H1 (cell line): ENCODE measurements around the gene GPBP1. TPM values are rescaled to one million over a fixed set of nuclear protein-coding genes. Genes with fewer than 3 reads are reported as not detected.

Experiments
- CTCF ChIA-PET: fragments of 300-600 bp; sonication (Branson Sonifier 250); formaldehyde crosslinking; loops from one replicate; lab custom pipeline; 2021; ENCODE audit not compliant: partially characterized antibody; lab: Charles Lee
- POLR2A ChIA-PET: fragments of 300-600 bp; sonication (Branson Sonifier 250); formaldehyde crosslinking; loops from one replicate; lab custom pipeline; 2021; ENCODE audit warnings: inconsistent platforms; ENCODE audit not compliant: partially characterized antibody; lab: Charles Lee
- DNase-seq, 2 experiments: peaks; one replicate each; pipeline versions ENCODE4 v3.0.0 to v3.0.0-alpha.2; 2010 to 2022; ENCODE audit warnings: low spot score in 2 of 2, low read depth in 1 of 2, mixed read lengths in 1 of 2
- FAIRE-seq: peaks from 2 replicates; lab custom pipeline; 2011; peaks lifted over from hg19 to GRCh38; lab: Jason Lieb, UNC
- H2AFZ ChIP-seq: 2 replicates; pipeline ENCODE4 v1.8.1; 2012; ENCODE audit warnings: low read length, inconsistent platforms
- H2AK5ac ChIP-seq: 2 replicates; pipeline ENCODE4 v1.6.1; 2013; ENCODE audit warnings: low read depth, low read length
- H2BK120ac ChIP-seq: replicated peaks from 2 replicates; pipeline ENCODE3; 2013; ENCODE audit warnings: low read depth, low read length, inconsistent platforms
- H2BK12ac ChIP-seq: 2 replicates; pipeline ENCODE4 v1.6.1; 2013; ENCODE audit warnings: low read depth, low read length
- H2BK15ac ChIP-seq: 2 replicates; pipeline ENCODE4 v1.6.1; 2013; ENCODE audit warnings: low read length
- H2BK20ac ChIP-seq: 2 replicates; pipeline ENCODE4 v1.6.1; 2013; ENCODE audit warnings: low read length
- H2BK5ac ChIP-seq: 2 replicates; pipeline ENCODE4 v1.6.1; 2013; ENCODE audit warnings: low read depth, low read length
- H3K14ac ChIP-seq: 2 replicates; pipeline ENCODE4 v1.6.1; 2013; ENCODE audit warnings: inconsistent platforms; ENCODE audit not compliant: insufficient read length
- H3K18ac ChIP-seq: 2 replicates; pipeline ENCODE4 v1.6.1; 2013; ENCODE audit warnings: low read length; ENCODE audit errors: extremely low read depth
- H3K23ac ChIP-seq: 2 replicates; pipeline ENCODE4 v1.6.1; 2013; ENCODE audit warnings: inconsistent platforms; ENCODE audit not compliant: insufficient read length
- H3K23me2 ChIP-seq: 2 replicates; pipeline ENCODE4 v1.6.1; 2013; ENCODE audit warnings: low read depth, low read length
- H3K27ac ChIP-seq: 2 replicates; pipeline ENCODE4 v1.6.1; 2011; ENCODE audit warnings: low read depth, low read length, inconsistent platforms
- H3K27me3 ChIP-seq, 4 experiments: replicated peaks in 1 of 4; 1 replicate in 1 of 4; 2 replicates in 3 of 4; pipeline versions ENCODE4 v1.6.1 to v1.8.1; 2011 to 2013; ENCODE audit warnings: low read length in 3 of 4, mild to moderate bottlenecking in 3 of 4, inconsistent platforms in 2 of 4, mixed read lengths in 2 of 4, moderate library complexity in 1 of 4; ENCODE audit not compliant: control insufficient read depth in 3 of 4, insufficient read depth in 3 of 4; ENCODE audit errors: extremely low read depth in 1 of 4
- H3K36me3 ChIP-seq, 4 experiments: 2 replicates each; pipeline versions ENCODE4 v1.6.1 to v1.8.1; 2011 to 2013; ENCODE audit warnings: mild to moderate bottlenecking in 4 of 4, low read length in 3 of 4, moderate library complexity in 2 of 4, control low read depth in 1 of 4, inconsistent platforms in 1 of 4; ENCODE audit not compliant: insufficient read depth in 4 of 4, control insufficient read depth in 2 of 4
- H3K4ac ChIP-seq: replicated peaks from 2 replicates; pipeline ENCODE3; 2013; ENCODE audit warnings: low read length, low read depth, mixed read lengths, inconsistent platforms; ENCODE audit not compliant: insufficient read length
- H3K4me1 ChIP-seq, 4 experiments: replicated peaks in 1 of 4; 1 replicate in 1 of 4; 2 replicates in 3 of 4; pipeline versions ENCODE4 v1.6.1 to v1.8.1; 2011 to 2013; ENCODE audit warnings: low read length in 3 of 4, inconsistent platforms in 2 of 4, mixed read lengths in 1 of 4; ENCODE audit not compliant: insufficient read depth in 4 of 4, control insufficient read depth in 3 of 4
- H3K4me2 ChIP-seq, 2 experiments: 2 replicates each; pipeline versions ENCODE4 v1.6.1 to v1.8.1; 2011 to 2013; ENCODE audit warnings: low read depth in 2 of 2, low read length in 2 of 2, control low read depth in 1 of 2, inconsistent platforms in 1 of 2, mild to moderate bottlenecking in 1 of 2; ENCODE audit not compliant: insufficient read depth in 1 of 2
- H3K4me3 ChIP-seq, 4 experiments: fragments of 200-600, 300-600 bp in 1 of 4; sonication (generic), shearing (Covaris generic), sonication (Bioruptor Twin) in 1 of 4; 2 replicates each; pipeline versions ENCODE4 v1.5.1 to v1.8.1; 2011 to 2016; ENCODE audit warnings: low read length in 4 of 4, low read depth in 3 of 4, control low read depth in 2 of 4, inconsistent platforms in 2 of 4, mild to moderate bottlenecking in 2 of 4, mixed read lengths in 1 of 4, moderate library complexity in 1 of 4; ENCODE audit not compliant: insufficient read depth in 2 of 4; ENCODE audit errors: extremely low read depth in 1 of 4
- H3K56ac ChIP-seq: replicated peaks from 2 replicates; pipeline ENCODE3; 2013; ENCODE audit warnings: low read depth, mild to moderate bottlenecking, mixed read lengths, low read length, inconsistent platforms; ENCODE audit not compliant: insufficient read length
- H3K79me1 ChIP-seq: 2 replicates; pipeline ENCODE4 v1.6.1; 2013; ENCODE audit warnings: low read depth, low read length, control low read depth
- H3K79me2 ChIP-seq, 2 experiments: 2 replicates each; pipeline versions ENCODE4 v1.6.1 to v1.8.1; 2012 to 2013; ENCODE audit warnings: low read length in 2 of 2, mild to moderate bottlenecking in 2 of 2, inconsistent platforms in 1 of 2; ENCODE audit not compliant: insufficient read depth in 2 of 2, control insufficient read depth in 1 of 2
- H3K9ac ChIP-seq, 4 experiments: replicated peaks in 1 of 4; 1 replicate in 1 of 4; 2 replicates in 3 of 4; pipeline versions ENCODE4 v1.6.1 to v1.8.1; 2011 to 2013; ENCODE audit warnings: low read depth in 3 of 4, low read length in 3 of 4, control low read depth in 2 of 4, mild to moderate bottlenecking in 2 of 4, moderate library complexity in 2 of 4, inconsistent platforms in 1 of 4; ENCODE audit errors: extremely low read depth in 1 of 4
- H3K9me3 ChIP-seq, 2 experiments: 2 replicates each; pipeline versions ENCODE4 v1.6.1 to v1.8.1; 2012 to 2013; ENCODE audit warnings: mild to moderate bottlenecking in 2 of 2, moderate library complexity in 2 of 2, control low read depth in 1 of 2, inconsistent platforms in 1 of 2, low read depth in 1 of 2, low read length in 1 of 2, mixed read lengths in 1 of 2; ENCODE audit not compliant: insufficient read depth in 2 of 2
- H4K20me1 ChIP-seq, 2 experiments: replicated peaks in 1 of 2; 2 replicates each; pipeline versions ENCODE3 to v1.8.1; 2011 to 2013; ENCODE audit warnings: inconsistent platforms in 2 of 2, low read length in 2 of 2, mild to moderate bottlenecking in 1 of 2; ENCODE audit not compliant: insufficient read depth in 2 of 2, control insufficient read depth in 1 of 2
- H4K5ac ChIP-seq: 2 replicates; pipeline ENCODE4 v1.6.1; 2013; ENCODE audit warnings: low read length, low read depth, mixed read lengths, inconsistent platforms; ENCODE audit not compliant: insufficient read length
- H4K8ac ChIP-seq: 2 replicates; pipeline ENCODE4 v1.8.0; 2013; ENCODE audit warnings: mild to moderate bottlenecking, moderate library complexity, low read length, inconsistent platforms; ENCODE audit not compliant: insufficient read depth; ENCODE audit errors: extremely low read depth
- H4K91ac ChIP-seq: replicated peaks from 2 replicates; pipeline ENCODE3; 2013; ENCODE audit warnings: low read length, mixed read lengths, inconsistent platforms; ENCODE audit not compliant: insufficient read length
- ATF3 ChIP-seq: IDR thresholded peaks from 2 replicates; pipeline ENCODE4 v1.6.1; 2011; ENCODE audit warnings: low read depth, mild to moderate bottlenecking, low read length; ENCODE audit not compliant: insufficient read depth
- BRCA1 ChIP-seq: IDR thresholded peaks from 2 replicates; pipeline ENCODE4 v1.6.1; 2012; ENCODE audit warnings: low read depth, low read length, improper control_type of control experiment
- CBX8 ChIP-seq: fragments of 300-800, 300-1000 bp; sonication (generic); IDR thresholded peaks from 2 replicates; pipeline ENCODE4 v1.7.1; 2016; ENCODE audit warnings: low read depth, low read length, borderline replicate concordance
- EZH2 ChIP-seq: fragments of 200-600 bp; sonication (generic); IDR thresholded peaks from 2 replicates; pipeline ENCODE4 v1.7.1; 2012; ENCODE audit warnings: low read depth, mild to moderate bottlenecking, moderate library complexity, low read length, inconsistent platforms; ENCODE audit not compliant: severe bottlenecking
- HDAC2 ChIP-seq, 2 experiments: fragments of 300-600 bp in 1 of 2; sonication (generic) in 1 of 2; IDR thresholded peaks; 2 replicates each; pipeline ENCODE4 v1.6.1; 2011 to 2012; ENCODE audit warnings: low read depth in 2 of 2, low read length in 2 of 2, mild to moderate bottlenecking in 2 of 2, moderate library complexity in 2 of 2, borderline replicate concordance in 1 of 2, inconsistent platforms in 1 of 2
- KDM4A ChIP-seq: IDR thresholded peaks from one replicate; pipeline ENCODE4 v1.7.1; 2012; ENCODE audit warnings: low read depth, mild to moderate bottlenecking, moderate library complexity, low read length, inconsistent platforms; ENCODE audit not compliant: severe bottlenecking
- RAD21 ChIP-seq, 2 experiments: IDR thresholded peaks in 1 of 2; conservative IDR thresholded peaks in 1 of 2; 2 replicates each; pipeline ENCODE4 v1.6.1; 2011; ENCODE audit warnings: low read depth in 2 of 2, low read length in 2 of 2, improper control_type of control experiment in 1 of 2, inconsistent platforms in 1 of 2, mild to moderate bottlenecking in 1 of 2, moderate library complexity in 1 of 2
- RFX5 ChIP-seq: IDR thresholded peaks from 2 replicates; pipeline ENCODE4 v1.6.1; 2011; ENCODE audit warnings: low read depth, low read length, improper control_type of control experiment, borderline replicate concordance
- SIN3A ChIP-seq, 2 experiments: IDR thresholded peaks in 1 of 2; conservative IDR thresholded peaks in 1 of 2; 2 replicates each; pipeline ENCODE4 v1.6.1; 2011 to 2012; ENCODE audit warnings: low read length in 2 of 2, improper control_type of control experiment in 1 of 2, low read depth in 1 of 2, mild to moderate bottlenecking in 1 of 2
- SP2 ChIP-seq: IDR thresholded peaks from 2 replicates; pipeline ENCODE4 v1.6.1; 2012; ENCODE audit warnings: mild to moderate bottlenecking, low read length, inconsistent platforms
- SRF ChIP-seq: IDR thresholded peaks from 2 replicates; pipeline ENCODE4 v1.6.1; 2011; ENCODE audit warnings: mild to moderate bottlenecking, low read depth, low read length, moderate library complexity
- TCF12 ChIP-seq: IDR thresholded peaks from 2 replicates; pipeline ENCODE4 v1.6.1; 2011; ENCODE audit warnings: low read depth, mild to moderate bottlenecking, low read length
- TEAD4 ChIP-seq: IDR thresholded peaks from 2 replicates; pipeline ENCODE4 v1.6.1; 2012; ENCODE audit warnings: low read depth, low read length, inconsistent platforms, mixed read lengths
- WGBS, 2 experiments: shearing (Covaris generic) in 1 of 2; methylation state at CpG; one replicate each; pipeline versions ENCODE4 v1.1.6 to v1.1.7; 2013 to 2015; ENCODE audit warnings: low lambda C conversion rate in 2 of 2, mixed read lengths in 2 of 2, inconsistent platforms in 1 of 2, low coverage in 1 of 2, missing lambda C conversion rate in 1 of 2; ENCODE audit not compliant: insufficient replicate concordance in 2 of 2, insufficient coverage in 1 of 2, insufficient read length in 1 of 2; ENCODE audit errors: extremely low coverage in 1 of 2, missing lambda C conversion rate in 1 of 2; 5-methylcytosine and 5-hydroxymethylcytosine counted together
- polyA plus RNA-seq, 7 experiments: library from polyadenylated mRNA; depleted of rRNA in 3 of 7; stranded (reverse) in 5 of 7; unstranded in 2 of 7; fragments of >200 nt in 5 of 7; fragments of 200-250 nt in 2 of 7; gene quantifications; 1 replicate in 5 of 7; 2 replicates in 1 of 7; 4 replicates in 1 of 7; pipeline versions ENCODE4 v1.2.1 to v1.2.3, GENCODE V29; 2011 to 2013; ENCODE audit warnings: missing spikeins in 2 of 7, mixed read lengths in 2 of 7
- total RNA-seq: library from RNA; stranded (reverse); fragmentation: NEBNext Ultra II Directional; extraction: Animal tissue kit (Norgen Biotek cat#: 25700); gene quantifications from 2 replicates; pipeline ENCODE4 v1.2.1, GENCODE V29; 2021

The GPBP1 gene
- total and polyA plus RNA-seq, 2 of the 8 experiments (the other 6 are each of a cell fraction or from before 2014, with no cell fraction given) = 29.2 to 108 TPM

- POLR2A ChIA-PET = interaction anchor here (2.2 kb wide), 1 partner anchor 16 kb away, joined by 9 read pairs; no protein-coding TSS in a partner anchor
- Histone ChIP-seq H3K79me1 (no peaks in the 10 kb centered on the region), H2BK15ac (no peak overlapping the region), H3K4ac (no peak overlapping the region), H4K20me1 (no peaks in the 10 kb centered on the region), H3K36me3 (no peaks in the 10 kb centered on the region), H2BK5ac (no peak overlapping the region), H2BK120ac (no peak overlapping the region), H3K27me3 (no peaks in the 10 kb centered on the region), H3K27ac (no peak overlapping the region), H3K4me2 (no peak overlapping the region), H4K5ac (no peak overlapping the region), H3K9me3 (no peaks in the 10 kb centered on the region), H3K79me2 (no peaks in the 10 kb centered on the region), H4K8ac (no peak overlapping the region), H2AFZ (no peak overlapping the region), H3K23me2 (no peaks in the 10 kb centered on the region), H2AK5ac (no peak overlapping the region), H3K4me3 (no peak overlapping the region), H2BK20ac (no peak overlapping the region), H3K56ac (no peak overlapping the region), H4K91ac (no peak overlapping the region), H3K9ac (no peak overlapping the region), H3K4me1 (no peaks in the 10 kb centered on the region), H2BK12ac (no peak overlapping the region), H3K23ac (no peak overlapping the region), H3K14ac (no peak overlapping the region), H3K18ac (no peak overlapping the region)
- DNase-seq (no peak), FAIRE-seq (no peak)
- WGBS, 2 experiments = 93% methylated on average over 7 of the region's 7 CpGs; no CpG with 5 or more reads in 1 of the 2 experiments
- CTCF ChIA-PET = no interaction called here
- TF ChIP-seq SRF (no peak), HDAC2 (IDR thresholded peaks at IDR 0.05; ENCODE audit: borderline replicate concordance in 1 of 2, low read depth in 2 of 2, low read length in 2 of 2) (no peak), BRCA1 (no peak), RFX5 (no peak), SP2 (no peak), TCF12 (no peak), ATF3 (no peak), KDM4A (no peak), TEAD4 (no peak), EZH2 (no peak), SIN3A (conservative IDR thresholded peaks at IDR 0.05 in 1 of 2, IDR thresholded peaks at IDR 0.05 in 1 of 2; ENCODE audit: low read depth in 1 of 2, low read length in 2 of 2) (no peak), CBX8 (no peak), RAD21 (IDR thresholded peaks at IDR 0.05 in 1 of 2, conservative IDR thresholded peaks at IDR 0.05 in 1 of 2; ENCODE audit: low read depth in 2 of 2, low read length in 2 of 2) (no peak)
Observed at GRCh38 chr5:57157666-57158065, 16.2 kb upstream of the GPBP1 start.
